ENCODE results near the gene ZNF619. TPM values are rescaled to one million over a fixed set of nuclear protein-coding genes. Genes with fewer than 3 reads are reported as not detected.
A peak's percentile ranks its signal among the peaks of the same experiment; 100 is the strongest.

Gene ZNF619
- total and polyA plus RNA-seq, 2 of the 13 experiments (the other 11 are each of a cell fraction or from before 2014, with no cell fraction given) = 0.83 to 5.2 TPM

DNA sequence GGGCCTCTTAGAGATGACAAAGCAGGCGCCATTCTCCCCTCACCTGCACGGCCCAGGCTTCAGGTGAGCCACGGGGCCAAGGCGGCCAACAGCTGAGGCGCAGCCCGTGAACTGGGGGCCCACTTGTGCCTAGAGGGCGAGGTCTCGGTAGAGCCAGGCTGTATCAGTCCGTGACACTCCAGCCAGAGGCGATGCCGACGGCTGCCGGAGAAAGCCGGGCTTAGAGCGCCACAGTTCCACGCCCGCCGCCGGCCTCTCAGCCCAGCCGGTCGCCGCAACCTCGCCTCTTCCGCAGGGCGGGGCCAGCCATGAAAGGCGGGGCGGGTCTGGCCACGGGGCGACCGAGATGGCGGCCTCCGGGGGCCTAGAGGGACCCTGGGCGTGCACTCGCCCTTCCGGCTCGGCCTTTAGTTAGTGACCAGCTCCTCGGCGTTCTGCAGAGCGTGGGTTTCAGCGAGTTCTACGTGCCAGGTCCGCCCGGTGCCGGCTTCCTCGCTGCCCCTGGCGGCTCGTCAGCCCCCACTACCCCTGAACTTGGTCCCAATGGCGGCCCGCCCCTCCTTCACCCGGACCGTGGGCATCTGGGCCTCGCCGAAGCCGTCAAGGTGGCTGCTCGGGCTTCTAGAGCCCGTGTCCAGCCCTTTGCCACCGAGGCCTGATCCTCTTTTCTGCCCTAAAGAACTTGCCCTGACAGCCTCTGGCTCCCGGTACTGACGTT lies 47.8 kb downstream of the ZNF619 start, which contains the start of gene ZNF621 (continued):
- TF ChIP-seq BHLHE40 (IDR thresholded peaks at IDR 0.05; ENCODE audit: low read length) = no peak
- TF ChIP-seq FUBP1 (CRISPR knock-in tag; IDR thresholded peaks at IDR 0.05; ENCODE audit: borderline replicate concordance) = no peak
- TF ChIP-seq CC2D1A (CRISPR knock-in tag; IDR thresholded peaks at IDR 0.05) = no peak
- TF ChIP-seq ZNF343 (CRISPR knock-in tag; IDR thresholded peaks at IDR 0.05) = no peak
- no peak for TF ChIP-seq TCF7L2 (IDR thresholded peaks at IDR 0.05; ENCODE audit: low read depth, low read length)
- no peak for TF ChIP-seq SOX6 (IDR thresholded peaks at IDR 0.05)
- TF ChIP-seq SOX6 (CRISPR knock-in tag; IDR thresholded peaks at IDR 0.05) = peak; percentile 80
- no peak for TF ChIP-seq PAF1 (CRISPR knock-in tag; IDR thresholded peaks at IDR 0.05)
- TF ChIP-seq MLXIP (CRISPR knock-in tag; IDR thresholded peaks at IDR 0.05; ENCODE audit: borderline replicate concordance) = no peak
- peak; percentile 64; the same call in 1 of the 2 replicates for TF ChIP-seq ZSCAN25 (CRISPR knock-in tag; IDR thresholded peaks at IDR 0.05)
- no peak; the same call in 1 of the 2 replicates for TF ChIP-seq MTF1 (CRISPR knock-in tag; IDR thresholded peaks at IDR 0.05)
- TF ChIP-seq HHEX (CRISPR knock-in tag; IDR thresholded peaks at IDR 0.05) = no peak
- TF ChIP-seq JUN (CRISPR knock-in tag; IDR thresholded peaks at IDR 0.05) = no peak
- TF ChIP-seq NRL (CRISPR knock-in tag; IDR thresholded peaks at IDR 0.05; ENCODE audit: borderline replicate concordance) = peak; percentile 91
- TF ChIP-seq SP4 (CRISPR knock-in tag; IDR thresholded peaks at IDR 0.05) = peak; percentile 81
- no peak for TF ChIP-seq MIXL1 (CRISPR knock-in tag; IDR thresholded peaks at IDR 0.05)
- TF ChIP-seq POLR2AphosphoS5 (IDR thresholded peaks at IDR 0.05; ENCODE audit: low read depth, low read length) = peak; percentile 86
- 0 out of 2 replicates have a peak, but pooled peaks have one; percentile 23 for TF ChIP-seq ZNF713 (CRISPR knock-in tag; IDR thresholded peaks at IDR 0.05)
- TF ChIP-seq SALL1 (CRISPR knock-in tag; IDR thresholded peaks at IDR 0.05) = peak; percentile 82
- TF ChIP-seq TBP (CRISPR knock-in tag; IDR thresholded peaks at IDR 0.05) = 0 out of 2 replicates have a peak, but pooled peaks have one; percentile 12
- no peak for TF ChIP-seq ZNF562 (CRISPR knock-in tag; IDR thresholded peaks at IDR 0.05; ENCODE audit: borderline replicate concordance)
- no peak for TF ChIP-seq ARNT (IDR thresholded peaks at IDR 0.05)
- no peak for TF ChIP-seq FOXK2 (IDR thresholded peaks at IDR 0.05)
- no peak for TF ChIP-seq GTF2F1 (IDR thresholded peaks at IDR 0.05; ENCODE audit: low read length)
- TF ChIP-seq FOXA3 (CRISPR knock-in tag; IDR thresholded peaks at IDR 0.05) = peak; percentile 56; the same call in 1 of the 2 replicates
- no peak for TF ChIP-seq MATR3 (CRISPR knock-in tag; IDR thresholded peaks at IDR 0.05)
- no peak for TF ChIP-seq ATAD3A (CRISPR knock-in tag; IDR thresholded peaks at IDR 0.05)
- 0 out of 2 replicates have a peak, but pooled peaks have one; percentile 40 for TF ChIP-seq GMEB2 (CRISPR knock-in tag; IDR thresholded peaks at IDR 0.05; ENCODE audit: low read depth)
- TF ChIP-seq ZNF547 (CRISPR knock-in tag; IDR thresholded peaks at IDR 0.05) = peak; percentile 92

Measured in HepG2 (cell line).